Measurements from ENCODE around the gene JUN. TPM values are rescaled to one million over a fixed set of nuclear protein-coding genes. Genes with fewer than 3 reads are reported as not detected.

Gene JUN
- total RNA-seq, 2 donors from 2014 or later: 74.3 to 199 TPM

DNA sequence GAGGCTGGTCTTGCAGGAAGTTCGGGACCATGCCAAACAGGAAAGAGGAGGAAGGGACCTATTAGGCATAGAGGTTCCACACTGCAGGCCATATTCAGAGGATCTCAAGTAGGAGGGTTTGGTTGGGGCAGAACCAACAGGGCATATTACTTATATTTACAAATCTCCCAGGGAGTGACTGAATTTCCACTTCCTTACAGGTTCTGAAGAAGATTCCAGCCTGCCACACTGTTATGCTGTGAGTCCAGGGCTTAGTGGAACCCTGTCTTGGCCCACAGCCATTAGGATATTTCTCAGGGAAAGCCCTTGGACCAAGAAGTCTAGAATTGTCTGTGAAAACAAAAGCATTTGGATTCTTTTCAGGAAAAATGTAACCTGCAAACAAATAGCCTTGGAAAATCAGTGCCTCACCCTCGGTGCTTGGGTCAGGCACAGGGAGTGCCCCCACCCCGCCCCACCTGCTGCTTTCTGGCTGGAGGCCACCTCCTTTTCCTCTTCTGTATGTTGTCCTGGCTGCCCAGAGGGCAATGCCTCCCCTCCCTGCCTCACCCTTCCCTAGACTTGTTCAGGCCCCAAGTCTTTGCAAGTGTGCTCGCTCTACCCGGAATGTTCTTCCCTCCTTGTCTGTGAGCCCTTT is 41.0 kb upstream of the JUN start:
- no peak for DNase-seq (ENCODE audit: low spot score)
- H3K36me3 ChIP-seq: no peaks in the 10 kb centered on the region
- H3K27me3 ChIP-seq: no peaks in the 10 kb centered on the region
- H3K9me3 ChIP-seq: peaks cover 8 to 19% of the 10 kb centered on the region in 2 donors
- no peak overlapping the region for H3K4me3 ChIP-seq
- H3K4me1 ChIP-seq: peaks cover 0 to 5% of the 10 kb centered on the region in 2 donors
- TF ChIP-seq, protein P1, sequence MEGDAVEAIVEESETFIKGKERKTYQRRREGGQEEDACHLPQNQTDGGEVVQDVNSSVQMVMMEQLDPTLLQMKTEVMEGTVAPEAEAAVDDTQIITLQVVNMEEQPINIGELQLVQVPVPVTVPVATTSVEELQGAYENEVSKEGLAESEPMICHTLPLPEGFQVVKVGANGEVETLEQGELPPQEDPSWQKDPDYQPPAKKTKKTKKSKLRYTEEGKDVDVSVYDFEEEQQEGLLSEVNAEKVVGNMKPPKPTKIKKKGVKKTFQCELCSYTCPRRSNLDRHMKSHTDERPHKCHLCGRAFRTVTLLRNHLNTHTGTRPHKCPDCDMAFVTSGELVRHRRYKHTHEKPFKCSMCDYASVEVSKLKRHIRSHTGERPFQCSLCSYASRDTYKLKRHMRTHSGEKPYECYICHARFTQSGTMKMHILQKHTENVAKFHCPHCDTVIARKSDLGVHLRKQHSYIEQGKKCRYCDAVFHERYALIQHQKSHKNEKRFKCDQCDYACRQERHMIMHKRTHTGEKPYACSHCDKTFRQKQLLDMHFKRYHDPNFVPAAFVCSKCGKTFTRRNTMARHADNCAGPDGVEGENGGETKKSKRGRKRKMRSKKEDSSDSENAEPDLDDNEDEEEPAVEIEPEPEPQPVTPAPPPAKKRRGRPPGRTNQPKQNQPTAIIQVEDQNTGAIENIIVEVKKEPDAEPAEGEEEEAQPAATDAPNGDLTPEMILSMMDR (IDR thresholded peaks at IDR 0.05): no peak
- no peak overlapping the region for H3K27ac ChIP-seq

DNA sequence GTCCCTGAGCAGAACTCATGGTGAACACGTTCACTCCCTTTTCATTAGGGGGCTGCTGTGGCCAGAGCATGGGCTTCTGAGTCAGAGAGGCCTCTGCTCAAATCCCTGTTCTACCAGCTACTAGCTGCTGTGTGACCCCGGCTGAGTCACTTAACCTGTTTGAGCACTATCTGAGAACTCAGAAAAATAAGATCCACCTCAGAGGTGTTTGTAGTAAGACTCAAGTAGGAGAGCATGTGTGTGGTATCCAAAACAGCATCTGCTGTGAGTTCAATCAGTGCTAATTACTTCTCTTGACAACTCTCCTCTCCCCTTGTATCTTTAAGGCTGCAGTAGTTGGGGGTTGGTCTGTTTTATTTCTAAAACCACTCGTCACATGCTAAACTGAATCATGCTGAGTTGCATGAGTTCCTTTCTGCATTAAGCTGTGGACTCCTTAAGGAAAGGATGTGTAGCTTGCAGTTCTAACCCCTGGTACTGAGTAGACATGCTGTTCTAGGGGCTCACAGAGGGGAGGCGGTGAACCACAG is 39.7 kb upstream of the JUN start:
- Histone ChIP-seq H3K27me3 (no peaks in the 10 kb centered on the region), H3K27ac (no peak overlapping the region), H3K4me3 (no peak overlapping the region), H3K9me3 (peaks cover 8 to 19% of the 10 kb centered on the region in 2 donors), H3K4me1 (peaks cover 0 to 5% of the 10 kb centered on the region in 2 donors), H3K36me3 (no peaks in the 10 kb centered on the region)
- DNase-seq (ENCODE audit: low spot score): no peak
- TF ChIP-seq, protein P1 (IDR thresholded peaks at IDR 0.05): no peak

DNA sequence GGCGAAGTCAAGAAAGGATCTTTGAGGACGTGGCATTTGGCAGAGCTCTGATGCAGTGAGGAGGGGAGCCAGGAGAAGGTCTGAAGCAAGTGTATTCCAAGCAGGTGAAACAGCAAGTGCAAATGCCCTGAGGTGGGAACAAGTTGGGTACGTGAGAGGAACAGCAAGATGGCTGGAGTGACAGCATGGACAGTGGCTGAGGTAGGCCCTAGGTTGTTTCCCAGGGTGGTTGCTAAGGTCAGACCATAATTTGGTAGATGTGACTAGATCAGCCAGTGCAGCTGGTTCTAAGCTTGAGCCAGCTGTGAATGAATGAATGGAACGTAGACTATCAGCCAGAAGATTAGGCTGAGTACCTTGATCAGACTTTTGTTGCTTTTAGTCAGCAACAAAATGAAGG is 37.5 kb upstream of the JUN start:
- peaks cover 0 to 13% of the 10 kb centered on the region in 2 donors for H3K4me1 ChIP-seq
- no peak overlapping the region for H3K4me3 ChIP-seq
- no peak for DNase-seq (ENCODE audit: low spot score)
- no peaks in the 10 kb centered on the region for H3K9me3 ChIP-seq
- no peaks in the 10 kb centered on the region for H3K36me3 ChIP-seq
- H3K27me3 ChIP-seq: no peaks in the 10 kb centered on the region
- no peak overlapping the region for H3K27ac ChIP-seq
- TF ChIP-seq, protein P1 (IDR thresholded peaks at IDR 0.05): no peak

DNA sequence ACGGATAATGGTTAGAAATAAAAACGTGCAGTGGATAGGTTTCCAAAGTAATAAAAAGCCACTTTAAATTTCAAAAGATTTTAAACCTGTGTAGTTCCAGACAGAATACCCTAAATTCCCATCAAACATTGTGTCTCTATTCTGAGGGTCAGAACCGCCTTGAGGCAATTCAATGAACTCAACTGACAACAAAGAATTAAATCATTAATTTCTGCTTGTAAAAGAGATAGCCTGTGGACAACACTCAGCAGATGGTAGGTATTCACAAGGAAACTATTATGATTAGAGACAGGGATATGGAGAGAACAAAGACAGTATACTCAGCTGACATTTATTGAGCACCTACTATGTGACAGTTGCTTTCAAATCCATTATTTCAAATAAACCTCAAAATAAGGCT is 35.1 kb upstream of the JUN start:
- DNase-seq (ENCODE audit: low spot score): no peak
- Histone ChIP-seq H3K4me3 (no peak overlapping the region), H3K4me1 (peaks cover 0 to 26% of the 10 kb centered on the region in 2 donors), H3K27ac (no peak overlapping the region), H3K9me3 (no peaks in the 10 kb centered on the region), H3K27me3 (no peaks in the 10 kb centered on the region), H3K36me3 (no peaks in the 10 kb centered on the region)
- TF ChIP-seq, protein P1 (IDR thresholded peaks at IDR 0.05): no peak

DNA sequence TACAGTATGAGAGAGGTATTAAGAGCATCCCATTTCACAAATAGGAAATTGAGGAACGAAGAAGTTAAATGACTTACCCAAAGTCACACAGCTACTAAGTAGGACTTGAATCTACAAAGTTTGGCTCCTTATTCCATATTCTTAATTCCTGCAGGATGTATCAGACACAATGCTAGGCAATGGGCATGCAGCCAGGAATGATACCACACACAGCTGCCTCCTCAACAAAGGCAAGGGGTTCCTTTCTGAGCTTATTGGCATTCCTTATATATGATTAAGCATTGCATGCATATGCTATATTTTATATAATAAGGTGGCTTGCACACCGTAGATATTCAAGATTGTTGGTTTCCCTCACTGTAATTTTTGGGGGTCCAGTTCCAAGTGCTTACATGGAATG is 34.2 kb upstream of the JUN start:
- Histone ChIP-seq H3K9me3 (no peaks in the 10 kb centered on the region), H3K36me3 (no peaks in the 10 kb centered on the region), H3K4me1 (peaks cover 0 to 29% of the 10 kb centered on the region in 2 donors), H3K27ac (no peak overlapping the region), H3K4me3 (no peak overlapping the region), H3K27me3 (no peaks in the 10 kb centered on the region)
- DNase-seq (ENCODE audit: low spot score): no peak
- TF ChIP-seq, protein P1 (IDR thresholded peaks at IDR 0.05): no peak

Measured in right atrium auricular region (tissue), 2 donors.